Trophoblast cell (in vitro differentiated cells and primary cell): ENCODE results near the gene TNRC6C.

Experiments used
- DNase-seq, 2 donors: peaks; one replicate each; pipeline ENCODE4 v3.0.0-alpha.2; 2016
- H2AFZ ChIP-seq: 2 replicates; pipeline ENCODE4 v1.6.1; 2013; ENCODE audit warnings: low read length, moderate library complexity, mild to moderate bottlenecking; ENCODE audit not compliant: insufficient read depth, poor library complexity
- H2AK5ac ChIP-seq: 2 replicates; pipeline ENCODE4 v1.6.1; 2013; ENCODE audit warnings: mild to moderate bottlenecking, low read length
- H2BK120ac ChIP-seq: 2 replicates; pipeline ENCODE4 v1.6.1; 2013; ENCODE audit warnings: low read length, mild to moderate bottlenecking, moderate library complexity; ENCODE audit not compliant: insufficient read depth, poor library complexity
- H2BK12ac ChIP-seq: 2 replicates; pipeline ENCODE4 v1.6.1; 2013; ENCODE audit warnings: mild to moderate bottlenecking, low read length, moderate library complexity
- H2BK5ac ChIP-seq: 2 replicates; pipeline ENCODE4 v1.6.1; 2013; ENCODE audit warnings: low read length, low read depth, moderate library complexity, mild to moderate bottlenecking; ENCODE audit not compliant: poor library complexity
- H3K14ac ChIP-seq: 2 replicates; pipeline ENCODE4 v1.6.1; 2013; ENCODE audit warnings: mild to moderate bottlenecking, low read length
- H3K18ac ChIP-seq: 2 replicates; pipeline ENCODE4 v1.6.1; 2013; ENCODE audit warnings: mild to moderate bottlenecking, low read length
- H3K23ac ChIP-seq: 2 replicates; pipeline ENCODE4 v1.6.1; 2013; ENCODE audit warnings: low read length
- H3K27ac ChIP-seq: 2 replicates; pipeline ENCODE4 v1.5.1; 2013; ENCODE audit warnings: low read depth, mild to moderate bottlenecking, inconsistent platforms, low read length, moderate library complexity
- H3K27me3 ChIP-seq: 2 replicates; pipeline ENCODE4 v1.6.1; 2013; ENCODE audit warnings: inconsistent platforms, mild to moderate bottlenecking, low read length, moderate library complexity; ENCODE audit not compliant: insufficient read depth
- H3K36me3 ChIP-seq, 2 experiments: 1 replicate in 1 of 2; 2 replicates in 1 of 2; pipeline ENCODE4 v1.6.1; 2013; ENCODE audit warnings: low read length in 2 of 2, mild to moderate bottlenecking in 2 of 2, moderate library complexity in 1 of 2; ENCODE audit not compliant: insufficient read depth in 2 of 2, control insufficient read depth in 1 of 2
- H3K4ac ChIP-seq: 2 replicates; pipeline ENCODE4 v1.6.1; 2013; ENCODE audit warnings: low read depth, mild to moderate bottlenecking, low read length, moderate library complexity
- H3K4me1 ChIP-seq, 2 experiments: 1 replicate in 1 of 2; 2 replicates in 1 of 2; pipeline ENCODE4 v1.6.1; 2013; ENCODE audit warnings: low read length in 2 of 2, mild to moderate bottlenecking in 2 of 2, moderate library complexity in 1 of 2; ENCODE audit not compliant: insufficient read depth in 2 of 2, control insufficient read depth in 1 of 2
- H3K4me2 ChIP-seq: 2 replicates; pipeline ENCODE4 v1.6.1; 2013; ENCODE audit warnings: inconsistent platforms, mild to moderate bottlenecking, low read length, moderate library complexity
- H3K4me3 ChIP-seq: 2 replicates; pipeline ENCODE4 v1.5.1; 2013; ENCODE audit warnings: mild to moderate bottlenecking, low read depth, low read length, inconsistent platforms
- H3K79me1 ChIP-seq: one replicate; pipeline ENCODE4 v1.6.1; 2013; ENCODE audit warnings: low read length
- H3K79me2 ChIP-seq: 2 replicates; pipeline ENCODE4 v1.6.1; 2013; ENCODE audit warnings: low read length, mild to moderate bottlenecking; ENCODE audit not compliant: control insufficient read depth, insufficient read depth, poor library complexity
- H3K9ac ChIP-seq: 2 replicates; pipeline ENCODE4 v1.6.1; 2013; ENCODE audit warnings: mild to moderate bottlenecking, low read length
- H3K9me3 ChIP-seq: 2 replicates; pipeline ENCODE4 v1.6.1; 2013; ENCODE audit warnings: low read depth, mild to moderate bottlenecking, control low read depth, inconsistent platforms, low read length; ENCODE audit not compliant: insufficient read depth
- H4K12ac ChIP-seq: 2 replicates; pipeline ENCODE4 v1.6.1; 2013; ENCODE audit warnings: low read depth, mild to moderate bottlenecking, low read length, moderate library complexity
- H4K8ac ChIP-seq: 2 replicates; pipeline ENCODE4 v1.6.1; 2013; ENCODE audit warnings: low read depth, mild to moderate bottlenecking, low read length, moderate library complexity
- H4K91ac ChIP-seq: one replicate; pipeline ENCODE4 v1.6.1; 2013; ENCODE audit warnings: low read depth, mild to moderate bottlenecking, low read length, moderate library complexity
- WGBS: extraction: QIAGEN DNeasy Blood & Tissue Kit; methylation state at CpG from one replicate; pipeline ENCODE4 v1.1.7; 2013; ENCODE audit warnings: missing lambda C conversion rate; ENCODE audit not compliant: insufficient read length, insufficient coverage; ENCODE audit errors: extremely low coverage; 5-methylcytosine and 5-hydroxymethylcytosine counted together

Gene TNRC6C

GRCh38 chr17:78121801-78122215, 163.3 kb downstream of the TNRC6C start:
- H4K91ac ChIP-seq, result no peak overlapping the region
- no peak overlapping the region for H2AFZ ChIP-seq
- no peak overlapping the region for H3K4ac ChIP-seq
- H3K23ac ChIP-seq, result no peak overlapping the region
- DNase-seq, result no peak
- no peak overlapping the region for H4K12ac ChIP-seq
- H3K27ac ChIP-seq, result no peak overlapping the region
- peaks cover 77 to 83% of the 10 kb centered on the region in 2 experiments for H3K36me3 ChIP-seq
- H3K4me2 ChIP-seq, result no peak overlapping the region
- WGBS, result no CpG with 5 or more reads among the region's 11 CpGs
- peaks cover 2% of the 10 kb centered on the region for H3K9me3 ChIP-seq
- no peak overlapping the region for H2BK5ac ChIP-seq
- no peaks in the 10 kb centered on the region for H3K27me3 ChIP-seq
- no peak overlapping the region for H3K9ac ChIP-seq
- no peaks in the 10 kb centered on the region for H3K79me2 ChIP-seq
- H2BK120ac ChIP-seq, result no peak overlapping the region
- H4K8ac ChIP-seq, result no peak overlapping the region
- H3K4me1 ChIP-seq, result peaks cover 0 to 2% of the 10 kb centered on the region in 2 experiments
- H2AK5ac ChIP-seq, result no peak overlapping the region
- no peaks in the 10 kb centered on the region for H3K79me1 ChIP-seq
- no peak overlapping the region for H2BK12ac ChIP-seq
- no peak overlapping the region for H3K14ac ChIP-seq
- no peak overlapping the region for H3K18ac ChIP-seq
- no peak overlapping the region for H3K4me3 ChIP-seq

DNA sequence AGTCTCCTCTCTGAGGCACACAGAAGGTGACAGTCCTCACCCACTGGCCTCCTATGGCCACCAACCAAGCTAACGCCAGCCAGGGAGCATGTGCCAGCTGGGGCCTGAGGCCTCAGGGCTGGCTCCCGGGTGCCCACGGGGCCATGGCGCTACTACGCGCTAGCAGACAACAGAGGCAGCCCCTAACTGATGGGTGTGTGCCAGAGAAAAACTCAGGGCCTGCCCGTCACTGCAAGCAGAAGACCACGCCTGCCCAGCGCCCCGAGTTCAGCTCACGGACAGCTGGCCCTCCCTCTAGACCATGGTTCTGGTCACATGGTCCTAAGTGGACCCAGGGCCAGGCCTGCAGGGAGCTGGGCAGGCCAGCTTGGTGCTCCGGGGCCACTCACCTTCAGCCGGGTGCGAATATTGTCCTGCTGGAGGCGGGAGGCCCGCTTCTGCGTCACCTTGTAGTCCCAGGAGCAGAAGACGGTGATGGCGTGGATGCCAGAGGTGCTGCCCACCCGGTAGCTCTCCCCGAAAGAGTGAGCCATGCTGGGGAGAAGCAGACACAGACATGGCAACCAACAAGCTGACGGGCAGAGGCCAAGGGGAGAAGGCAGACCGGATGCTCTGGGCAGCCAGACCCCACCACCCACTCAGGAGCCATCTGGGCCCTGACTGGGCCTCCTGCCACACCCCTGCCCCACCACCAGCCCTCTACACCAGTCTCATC, 163.9 kb downstream of the TNRC6C start:
- H3K14ac ChIP-seq, result no peak overlapping the region
- H3K36me3 ChIP-seq, result peaks cover 74 to 78% of the 10 kb centered on the region in 2 experiments
- H3K79me1 ChIP-seq, result peaks cover 4% of the 10 kb centered on the region
- H3K4me1 ChIP-seq, result peaks cover 3 to 6% of the 10 kb centered on the region in 2 experiments
- DNase-seq, result no peak
- no peak overlapping the region for H2BK12ac ChIP-seq
- H3K4me3 ChIP-seq, result no peak overlapping the region
- no peak overlapping the region for H4K8ac ChIP-seq
- H3K4me2 ChIP-seq, result no peak overlapping the region
- H2AFZ ChIP-seq, result no peak overlapping the region
- no peak overlapping the region for H2AK5ac ChIP-seq
- H3K9me3 ChIP-seq, result peaks cover 2% of the 10 kb centered on the region
- H3K27me3 ChIP-seq, result no peaks in the 10 kb centered on the region
- no peak overlapping the region for H2BK120ac ChIP-seq
- no peak overlapping the region for H3K18ac ChIP-seq
- H3K27ac ChIP-seq, result no peak overlapping the region
- no peak overlapping the region for H3K4ac ChIP-seq
- H4K91ac ChIP-seq, result no peak overlapping the region
- no CpG with 5 or more reads among the region's 23 CpGs for WGBS
- H3K79me2 ChIP-seq, result peaks cover under 1% of the 10 kb centered on the region
- no peak overlapping the region for H3K9ac ChIP-seq
- H4K12ac ChIP-seq, result no peak overlapping the region
- no peak overlapping the region for H2BK5ac ChIP-seq
- H3K23ac ChIP-seq, result no peak overlapping the region

GRCh38 chr17:78122931-78123249, 164.4 kb downstream of the TNRC6C start:
- no peak overlapping the region for H3K18ac ChIP-seq
- no peak for DNase-seq
- no peak overlapping the region for H4K8ac ChIP-seq
- H3K4me3 ChIP-seq, result no peak overlapping the region
- H4K91ac ChIP-seq, result no peak overlapping the region
- WGBS, result no CpG with 5 or more reads among the region's 4 CpGs
- H3K4me2 ChIP-seq, result no peak overlapping the region
- no peak overlapping the region for H2BK12ac ChIP-seq
- H3K79me1 ChIP-seq, result peaks cover 9% of the 10 kb centered on the region
- no peak overlapping the region for H2BK5ac ChIP-seq
- H3K9ac ChIP-seq, result no peak overlapping the region
- peaks cover 6% of the 10 kb centered on the region for H3K79me2 ChIP-seq
- no peak overlapping the region for H3K23ac ChIP-seq
- H3K27ac ChIP-seq, result no peak overlapping the region
- H3K4ac ChIP-seq, result no peak overlapping the region
- H3K27me3 ChIP-seq, result no peaks in the 10 kb centered on the region
- peaks cover 2% of the 10 kb centered on the region for H3K9me3 ChIP-seq
- H2AFZ ChIP-seq, result no peak overlapping the region
- H3K36me3 ChIP-seq, result peaks cover 69 to 74% of the 10 kb centered on the region in 2 experiments
- H3K4me1 ChIP-seq, result peaks cover 3 to 6% of the 10 kb centered on the region in 2 experiments
- H4K12ac ChIP-seq, result no peak overlapping the region
- H2BK120ac ChIP-seq, result no peak overlapping the region
- H2AK5ac ChIP-seq, result no peak overlapping the region
- no peak overlapping the region for H3K14ac ChIP-seq

DNA sequence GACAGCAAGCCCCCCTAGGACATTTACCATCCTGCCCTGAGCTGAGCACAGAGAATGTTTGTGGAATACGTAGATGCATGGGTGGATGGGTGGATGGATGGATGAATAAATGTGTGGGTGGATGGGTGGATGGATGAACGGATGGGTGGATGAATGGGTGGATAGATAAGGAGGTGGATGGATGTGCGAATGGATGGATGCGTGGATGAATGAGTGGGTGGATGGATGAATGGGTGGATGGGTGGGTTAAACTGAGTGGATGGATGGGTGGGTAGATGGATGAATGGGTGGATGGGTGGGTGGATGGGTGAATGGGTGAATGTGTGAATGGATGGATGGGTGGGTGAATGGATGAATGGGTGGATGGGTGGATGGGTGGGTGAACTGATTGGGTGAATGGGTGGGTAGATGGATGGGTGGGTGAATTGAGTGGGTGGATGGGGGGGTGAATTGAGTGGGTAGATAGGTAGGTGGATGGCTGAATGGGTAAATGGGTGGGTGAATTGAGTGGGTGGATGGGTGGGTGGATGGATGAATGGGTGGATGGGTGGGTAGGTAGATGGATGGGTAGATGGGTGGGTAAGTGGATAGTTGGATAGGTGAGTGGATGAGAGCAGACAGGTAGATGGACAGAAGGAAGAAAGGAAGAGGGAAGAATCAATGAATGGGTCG, 164.9 kb downstream of the TNRC6C start:
- H2AK5ac ChIP-seq, result no peak overlapping the region
- H3K23ac ChIP-seq, result no peak overlapping the region
- no peak overlapping the region for H2AFZ ChIP-seq
- H4K91ac ChIP-seq, result no peak overlapping the region
- H3K18ac ChIP-seq, result no peak overlapping the region
- H3K4me1 ChIP-seq, result peaks cover 3 to 6% of the 10 kb centered on the region in 2 experiments
- no peaks in the 10 kb centered on the region for H3K27me3 ChIP-seq
- no peak overlapping the region for H2BK12ac ChIP-seq
- peaks cover 2% of the 10 kb centered on the region for H3K9me3 ChIP-seq
- no peak overlapping the region for H3K4me2 ChIP-seq
- H2BK5ac ChIP-seq, result no peak overlapping the region
- H3K79me2 ChIP-seq, result peaks cover 9% of the 10 kb centered on the region
- no peak overlapping the region for H3K4me3 ChIP-seq
- H4K12ac ChIP-seq, result no peak overlapping the region
- H3K36me3 ChIP-seq, result peaks cover 67 to 72% of the 10 kb centered on the region in 2 experiments
- WGBS, result 99% methylated on average over 3 of the region's 5 CpGs
- no peak overlapping the region for H3K4ac ChIP-seq
- H4K8ac ChIP-seq, result no peak overlapping the region
- no peak overlapping the region for H3K9ac ChIP-seq
- no peak for DNase-seq
- no peak overlapping the region for H2BK120ac ChIP-seq
- H3K14ac ChIP-seq, result no peak overlapping the region
- H3K79me1 ChIP-seq, result peaks cover 12% of the 10 kb centered on the region
- no peak overlapping the region for H3K27ac ChIP-seq
